GM23248 (cell line): ENCODE measurements around the gene ACSS1.

Experiments used
- EZH2 ChIP-seq: fragments of 200-600 bp; sonication (generic); IDR thresholded peaks from 2 replicates; pipeline ENCODE4 v1.6.1; 2018; ENCODE audit warnings: antibody characterized with exemption, mild to moderate bottlenecking; ENCODE audit not compliant: insufficient read depth, poor library complexity, severe bottlenecking
- EZH2phosphoT487 ChIP-seq: fragments of 200-600 bp; sonication (generic); IDR thresholded peaks from 2 replicates; pipeline ENCODE4 v1.6.1; 2018; ENCODE audit warnings: antibody characterized with exemption, moderate library complexity, mild to moderate bottlenecking, low read depth; ENCODE audit not compliant: insufficient read depth

- TF ChIP-seq EZH2: no peak
- no peak for TF ChIP-seq EZH2phosphoT487
Measured at GRCh38 chr20:24985802-24986201, 72.1 kb downstream of the ACSS1 start.
